ENCODE results near the gene DDI2. TPM values are rescaled to one million over a fixed set of nuclear protein-coding genes. Genes with fewer than 3 reads are reported as not detected.

The DDI2 gene
- total RNA-seq, 1 donor from 2014 or later = 13.7 TPM

- Histone ChIP-seq H3K4me3 (ENCODE audit: low read depth, low read length) (no peak overlapping the region), H3K36me3 (ENCODE audit: control insufficient read depth, insufficient read depth, low read length) (no peaks in the 10 kb centered on the region), H3K27me3 (ENCODE audit: control insufficient read depth, insufficient read depth, low read length) (no peaks in the 10 kb centered on the region)
- TF ChIP-seq, protein P1, sequence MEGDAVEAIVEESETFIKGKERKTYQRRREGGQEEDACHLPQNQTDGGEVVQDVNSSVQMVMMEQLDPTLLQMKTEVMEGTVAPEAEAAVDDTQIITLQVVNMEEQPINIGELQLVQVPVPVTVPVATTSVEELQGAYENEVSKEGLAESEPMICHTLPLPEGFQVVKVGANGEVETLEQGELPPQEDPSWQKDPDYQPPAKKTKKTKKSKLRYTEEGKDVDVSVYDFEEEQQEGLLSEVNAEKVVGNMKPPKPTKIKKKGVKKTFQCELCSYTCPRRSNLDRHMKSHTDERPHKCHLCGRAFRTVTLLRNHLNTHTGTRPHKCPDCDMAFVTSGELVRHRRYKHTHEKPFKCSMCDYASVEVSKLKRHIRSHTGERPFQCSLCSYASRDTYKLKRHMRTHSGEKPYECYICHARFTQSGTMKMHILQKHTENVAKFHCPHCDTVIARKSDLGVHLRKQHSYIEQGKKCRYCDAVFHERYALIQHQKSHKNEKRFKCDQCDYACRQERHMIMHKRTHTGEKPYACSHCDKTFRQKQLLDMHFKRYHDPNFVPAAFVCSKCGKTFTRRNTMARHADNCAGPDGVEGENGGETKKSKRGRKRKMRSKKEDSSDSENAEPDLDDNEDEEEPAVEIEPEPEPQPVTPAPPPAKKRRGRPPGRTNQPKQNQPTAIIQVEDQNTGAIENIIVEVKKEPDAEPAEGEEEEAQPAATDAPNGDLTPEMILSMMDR (IDR thresholded peaks at IDR 0.05; ENCODE audit: insufficient read depth, low read length, severe bottlenecking) = no peak
- peak; percentile 99 for DNase-seq (ENCODE audit: low read depth)
- FAIRE-seq = peak; percentile 43
Measured at GRCh38 chr1:15680561-15681348, 63.5 kb downstream of the DDI2 start.

GRCh38 chr1:15681349-15682292, 64.4 kb downstream of the DDI2 start:
- Histone ChIP-seq H3K4me3 (ENCODE audit: low read depth, low read length) (no peak overlapping the region), H3K36me3 (ENCODE audit: control insufficient read depth, insufficient read depth, low read length) (no peaks in the 10 kb centered on the region), H3K27me3 (ENCODE audit: control insufficient read depth, insufficient read depth, low read length) (no peaks in the 10 kb centered on the region)
- DNase-seq (ENCODE audit: low read depth) = peak; percentile 98
- TF ChIP-seq, protein P1 (IDR thresholded peaks at IDR 0.05; ENCODE audit: insufficient read depth, low read length, severe bottlenecking) = no peak
- no peak for FAIRE-seq

DNA sequence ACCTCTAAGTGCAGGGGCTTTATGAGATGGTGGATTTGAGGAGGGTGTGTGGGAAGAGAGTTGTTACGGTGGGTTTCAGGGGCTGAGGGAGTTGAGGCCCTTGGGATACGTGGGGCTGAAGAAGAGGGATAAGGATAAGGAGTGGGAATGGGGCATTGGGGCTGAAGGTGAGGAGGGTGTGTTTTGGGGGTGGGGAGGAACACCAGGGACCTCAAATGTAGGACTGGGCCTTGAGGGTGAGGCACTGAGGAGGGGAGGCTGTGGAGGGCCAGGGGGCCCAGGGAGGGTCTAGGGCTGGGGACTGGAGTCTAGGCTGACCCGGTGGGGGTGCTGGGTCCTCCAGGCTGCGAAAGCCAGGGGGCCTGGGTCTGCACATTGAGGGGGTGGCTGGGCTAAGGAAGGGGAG, 65.7 kb downstream of the DDI2 start:
- no peaks in the 10 kb centered on the region for H3K27me3 ChIP-seq (ENCODE audit: control insufficient read depth, insufficient read depth, low read length)
- FAIRE-seq (no peak), DNase-seq (ENCODE audit: low read depth) (no peak)
- TF ChIP-seq, protein P1 (IDR thresholded peaks at IDR 0.05; ENCODE audit: insufficient read depth, low read length, severe bottlenecking) = no peak
- H3K36me3 ChIP-seq (ENCODE audit: control insufficient read depth, insufficient read depth, low read length) = no peaks in the 10 kb centered on the region
- no peak overlapping the region for H3K4me3 ChIP-seq (ENCODE audit: low read depth, low read length)

- FAIRE-seq (no peak), DNase-seq (ENCODE audit: low read depth) (no peak)
- Histone ChIP-seq H3K36me3 (ENCODE audit: control insufficient read depth, insufficient read depth, low read length) (no peaks in the 10 kb centered on the region), H3K27me3 (ENCODE audit: control insufficient read depth, insufficient read depth, low read length) (no peaks in the 10 kb centered on the region), H3K4me3 (ENCODE audit: low read depth, low read length) (peak overlapping the region; percentile 68)
- TF ChIP-seq, protein P1 (IDR thresholded peaks at IDR 0.05; ENCODE audit: insufficient read depth, low read length, severe bottlenecking) = no peak
Measured at GRCh38 chr1:15683345-15684039, 66.2 kb downstream of the DDI2 start.

GRCh38 chr1:15684042-15684461, 66.8 kb downstream of the DDI2 start, which contains the start of gene PLEKHM2:
TSS of gene PLEKHM2 (plus strand) at chr1:15684320. CDS start at chr1:15684559, 239 bp downstream.
- peak within 1 kb of the TSS; percentile 68 for H3K4me3 ChIP-seq (ENCODE audit: low read depth, low read length)
- H3K36me3 ChIP-seq (ENCODE audit: control insufficient read depth, insufficient read depth, low read length) = no peaks in the 10 kb centered on the region
- no peak for DNase-seq (ENCODE audit: low read depth)
- H3K27me3 ChIP-seq (ENCODE audit: control insufficient read depth, insufficient read depth, low read length) = no peaks in the 10 kb centered on the region
- TF ChIP-seq, protein P1 (IDR thresholded peaks at IDR 0.05; ENCODE audit: insufficient read depth, low read length, severe bottlenecking) = no peak
- FAIRE-seq = no peak

Measured in bronchial epithelial cell (primary cell).